ENCODE measurements around the gene PSME2.

PSME2 gene

GRCh38 chr14:24179294-24179960 lies 33.0 kb upstream of the PSME2 start:
- no peak for DNase-seq

- no peak for DNase-seq
These were observed 32.2 kb upstream of the PSME2 start for GRCh38 chr14:24178399-24179178.

- no peak for DNase-seq
These were observed 31.5 kb upstream of the PSME2 start for GRCh38 chr14:24177891-24178290.

- DNase-seq: no peak
These were observed 30.8 kb upstream of the PSME2 start for GRCh38 chr14:24177041-24177825.

- DNase-seq: no peak
These were observed 30.2 kb upstream of the PSME2 start for GRCh38 chr14:24176599-24176998.

GRCh38 chr14:24172871-24173281 lies 26.5 kb upstream of the PSME2 start:
- DNase-seq: no peak

- no peak for DNase-seq
These were observed 26.0 kb upstream of the PSME2 start for GRCh38 chr14:24172261-24172860.

GRCh38 chr14:24171422-24172260 lies 25.2 kb upstream of the PSME2 start, which contains the start of gene REC8:
TSS of gene REC8 (plus strand) at chr14:24172080. CDS start at chr14:24172553, 473 bp downstream.
- peak; percentile 77 for DNase-seq

GRCh38 chr14:24167469-24168114 lies 21.2 kb upstream of the PSME2 start:
- no peak for DNase-seq

GRCh38 chr14:24165785-24166184 lies 19.4 kb upstream of the PSME2 start:
- no peak for DNase-seq

- no peak for DNase-seq
These were observed 18.1 kb upstream of the PSME2 start for GRCh38 chr14:24164518-24164991.

GRCh38 chr14:24162093-24162492 lies 15.7 kb upstream of the PSME2 start:
- no peak for DNase-seq

- DNase-seq: peak; percentile 70
These were observed 14.7 kb upstream of the PSME2 start, which contains the start of gene IRF9 for GRCh38 chr14:24160850-24161804. TSS of gene IRF9 (plus strand) at chr14:24161265. CDS start at chr14:24162145, 880 bp downstream.

- DNase-seq: no peak
These were observed 14.1 kb upstream of the PSME2 start for GRCh38 chr14:24160499-24160849.

GRCh38 chr14:24159777-24160498 lies 13.5 kb upstream of the PSME2 start:
- no peak for DNase-seq

- DNase-seq: no peak
These were observed 10.9 kb upstream of the PSME2 start for GRCh38 chr14:24157331-24157730.

- no peak for DNase-seq
These were observed 10.4 kb upstream of the PSME2 start for GRCh38 chr14:24156840-24157239.

GRCh38 chr14:24155100-24155499 lies 8.7 kb upstream of the PSME2 start:
- no peak for DNase-seq

- DNase-seq: no peak
These were observed 5.1 kb upstream of the PSME2 start for GRCh38 chr14:24151404-24152080.
